Naive thymus-derived CD8-positive, alpha-beta T cell (primary cell): ENCODE results near the gene KAZN. TPM values are rescaled to one million over a fixed set of nuclear protein-coding genes. Genes with fewer than 3 reads are reported as not detected.

Experiments used
- ATAC-seq, 2 donors: fragments of 150-1000 bp; cut with Tn5 transposase in 1 of 2; sonication (Bioruptor Pico), chemical (Tn5 transposase) in 1 of 2; 1 replicate in 1 of 2; 2 replicates in 1 of 2; pipeline ENCODE4 v1.10.0; 2021; ENCODE audit warnings: mild to moderate bottlenecking in 2 of 2, moderate library complexity in 2 of 2
- POLR2A ChIA-PET: fragments of 350-600 bp; sonication (Branson Sonifier 250); formaldehyde crosslinking; loops from one replicate; lab custom pipeline; 2021; ENCODE audit warnings: antibody characterized with exemption; lab: Charles Lee
- DNase-seq, 10 donors: peaks; one replicate each; pipeline versions ENCODE4 v3.0.0 to v3.0.0-alpha.2; 2020 to 2022
- H3K27ac Mint-ChIP-seq, 10 donors: one replicate each; pipeline ENCODE4 v1.8.0; 2020 to 2022; ENCODE audit warnings: mild to moderate bottlenecking in 10 of 10, mixed read lengths in 10 of 10, moderate library complexity in 4 of 10, inconsistent platforms in 1 of 10
- H3K27me3 Mint-ChIP-seq, 5 donors: one replicate each; pipeline ENCODE4 v1.8.0; 2021 to 2022; ENCODE audit warnings: mixed read lengths in 5 of 5
- H3K36me3 Mint-ChIP-seq, 3 donors: one replicate each; pipeline ENCODE4 v1.8.0; 2020 to 2022; ENCODE audit warnings: mixed read lengths in 3 of 3, mild to moderate bottlenecking in 2 of 3, inconsistent platforms in 1 of 3
- H3K4me1 Mint-ChIP-seq, 4 donors: one replicate each; pipeline ENCODE4 v1.8.0; 2021 to 2022; ENCODE audit warnings: mixed read lengths in 4 of 4
- H3K4me3 Mint-ChIP-seq, 10 donors: one replicate each; pipeline ENCODE4 v1.8.0; 2020 to 2022; ENCODE audit warnings: mild to moderate bottlenecking in 10 of 10, mixed read lengths in 10 of 10, moderate library complexity in 6 of 10, inconsistent platforms in 1 of 10
- H3K9me3 Mint-ChIP-seq, 9 donors: one replicate each; pipeline ENCODE4 v1.8.0; 2020 to 2022; ENCODE audit warnings: mixed read lengths in 9 of 9, mild to moderate bottlenecking in 3 of 9, inconsistent platforms in 1 of 9, moderate library complexity in 1 of 9
- polyA plus RNA-seq, 3 donors: library from polyadenylated mRNA; unstranded; fragments of 300-500 nt; fragmentation: Illumina TruSeq; gene quantifications; one replicate each; pipeline ENCODE4 v1.2.3, GENCODE V29; 2021
- total RNA-seq, 8 experiments: library from RNA in 2 of 8; stranded (reverse) in 2 of 8; gene quantifications; one replicate each; pipeline ENCODE4 v1.2.3 and lab custom pipeline; 2021 to 2026

KAZN gene
- total and polyA plus RNA-seq, 5 experiments from 2014 or later, result 0.02 to 0.63 (median 0.12) TPM; not detected in 1

DNA sequence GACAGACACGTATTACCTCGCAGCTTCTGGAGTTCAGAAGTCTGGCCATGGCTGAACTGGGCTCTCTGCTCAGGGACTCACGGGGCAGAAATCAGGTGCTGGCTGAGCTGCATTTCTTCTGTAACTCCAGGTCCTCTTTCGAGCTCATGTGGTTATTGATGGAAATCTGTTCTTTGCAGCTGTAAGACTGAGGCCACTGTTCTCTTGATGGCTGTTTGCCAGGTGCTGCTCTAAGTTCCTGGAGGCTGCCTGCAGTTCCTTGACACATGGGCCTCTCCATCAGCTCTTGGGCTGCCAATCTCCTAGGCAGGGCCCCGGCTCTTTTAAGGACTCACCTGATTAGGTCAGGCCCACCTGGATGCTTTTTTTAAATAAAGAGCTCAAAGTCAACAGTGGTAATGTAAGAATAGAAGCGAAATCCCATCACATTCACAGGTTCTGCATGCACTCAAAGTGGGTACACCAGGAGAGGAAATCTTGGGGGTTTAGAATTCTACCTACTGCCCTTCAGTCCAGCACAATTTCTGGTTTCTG is 139.1 kb downstream of the KAZN start:
- Mint-ChIP-seq H3K4me3 (no peak overlapping the region), H3K36me3 (no peaks in the 10 kb centered on the region), H3K4me1 (peaks cover 0 to 14% (median 0%) of the 10 kb centered on the region in 4 donors), H3K27me3 (peaks cover 18 to 57% (median 26%) of the 10 kb centered on the region in 5 donors), H3K27ac (no peak overlapping the region), H3K9me3 (peaks cover 0 to 2% (median 0%) of the 10 kb centered on the region in 9 donors)
- ATAC-seq, result no peak
- DNase-seq, result no peak
- POLR2A ChIA-PET, result no interaction called here

DNA sequence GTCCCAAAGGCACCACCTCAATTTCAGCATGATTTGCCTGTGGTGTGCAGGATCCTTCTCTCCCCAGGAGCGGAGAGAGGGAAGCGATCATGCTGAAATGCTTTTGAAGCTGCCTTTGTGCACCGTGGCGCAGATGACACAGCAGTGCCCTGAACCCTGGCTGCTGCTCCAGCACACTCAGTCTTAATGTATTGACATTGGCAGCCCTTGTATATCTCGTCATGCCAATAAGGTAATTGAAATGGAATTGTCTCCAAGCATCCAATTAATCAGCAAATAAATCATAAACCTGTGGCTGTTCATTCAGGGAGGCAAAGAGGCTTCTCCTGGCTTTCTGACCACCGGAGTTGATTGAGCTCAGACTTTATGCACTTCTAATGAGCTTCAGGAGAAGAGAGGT is 139.8 kb downstream of the KAZN start:
- Mint-ChIP-seq H3K27ac (no peak overlapping the region), H3K36me3 (no peaks in the 10 kb centered on the region), H3K27me3 (peaks cover 19 to 63% (median 31%) of the 10 kb centered on the region in 5 donors), H3K9me3 (peaks cover 0 to 2% (median 0%) of the 10 kb centered on the region in 9 donors), H3K4me3 (no peak overlapping the region), H3K4me1 (peaks cover 0 to 14% (median 0%) of the 10 kb centered on the region in 4 donors)
- DNase-seq (no peak), ATAC-seq (no peak)
- POLR2A ChIA-PET, result no interaction called here

DNA sequence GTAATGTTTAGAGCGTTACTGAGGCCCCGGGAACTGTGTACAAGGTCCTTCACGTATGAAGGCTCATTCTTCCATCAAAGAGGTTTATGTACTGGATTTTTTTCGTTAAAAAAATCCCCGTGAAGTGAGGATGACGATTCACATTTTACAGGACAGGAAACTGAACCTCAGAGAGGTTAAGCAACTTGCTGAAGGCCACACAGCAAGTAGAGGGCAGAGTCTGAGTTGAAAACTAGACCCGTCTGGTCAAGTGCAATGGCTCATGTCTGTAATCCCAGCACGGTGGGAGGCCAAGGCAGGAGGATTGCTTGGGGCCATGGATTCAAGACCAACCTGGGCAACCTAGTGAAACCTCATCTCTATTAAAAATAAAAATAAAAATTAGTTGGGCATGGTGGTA is 140.2 kb downstream of the KAZN start:
- H3K36me3 Mint-ChIP-seq, result no peaks in the 10 kb centered on the region
- no peak overlapping the region for H3K4me3 Mint-ChIP-seq
- H3K27ac Mint-ChIP-seq, result no peak overlapping the region
- peaks cover 0 to 2% (median 0%) of the 10 kb centered on the region in 9 donors for H3K9me3 Mint-ChIP-seq
- DNase-seq (no peak), ATAC-seq (no peak)
- POLR2A ChIA-PET, result no interaction called here
- H3K27me3 Mint-ChIP-seq, result peaks cover 19 to 67% (median 33%) of the 10 kb centered on the region in 5 donors
- H3K4me1 Mint-ChIP-seq, result peaks cover 0 to 14% (median 0%) of the 10 kb centered on the region in 4 donors

DNA sequence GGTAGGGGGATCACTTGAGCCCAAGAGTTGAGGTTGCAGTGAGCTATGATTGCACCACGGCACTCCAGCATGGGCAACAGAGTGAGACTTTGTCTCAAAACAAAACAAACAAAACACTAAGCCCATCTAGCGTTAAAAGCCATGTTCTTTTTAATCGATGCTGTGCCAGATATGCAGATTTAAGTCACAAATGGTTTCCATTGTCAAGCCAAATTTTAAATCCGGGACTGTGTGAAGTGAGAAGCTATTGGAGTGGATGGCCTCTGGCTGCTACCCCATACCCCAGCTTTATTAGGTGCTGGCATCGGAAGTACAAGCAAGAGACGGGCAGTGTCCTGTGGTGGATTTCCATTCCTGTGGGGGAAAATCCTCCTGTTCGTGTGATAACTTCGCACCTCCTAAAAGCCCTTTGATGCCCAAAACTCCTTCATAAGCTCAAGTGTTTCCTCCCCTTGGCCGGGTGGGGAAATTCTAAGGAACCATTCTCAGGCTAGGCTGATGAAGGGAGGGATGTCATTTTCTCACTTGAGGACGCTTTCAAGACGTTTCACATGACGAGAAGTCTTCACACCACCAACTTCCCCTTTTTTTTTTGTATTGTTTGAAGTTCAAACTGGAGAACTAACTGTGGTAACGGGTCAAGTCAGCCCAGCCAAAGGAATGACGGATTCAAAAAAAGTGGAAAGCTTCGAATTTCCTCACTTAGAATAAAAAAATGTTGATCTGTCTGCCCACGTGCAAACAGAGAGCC is 140.8 kb downstream of the KAZN start:
- ATAC-seq (no peak), DNase-seq (no peak)
- peaks cover 0 to 14% (median 0%) of the 10 kb centered on the region in 4 donors for H3K4me1 Mint-ChIP-seq
- peaks cover 0 to 2% (median 0%) of the 10 kb centered on the region in 9 donors for H3K9me3 Mint-ChIP-seq
- H3K36me3 Mint-ChIP-seq, result no peaks in the 10 kb centered on the region
- H3K4me3 Mint-ChIP-seq, result no peak overlapping the region
- POLR2A ChIA-PET, result no interaction called here
- peaks cover 19 to 71% (median 30%) of the 10 kb centered on the region in 5 donors for H3K27me3 Mint-ChIP-seq
- H3K27ac Mint-ChIP-seq, result no peak overlapping the region

DNA sequence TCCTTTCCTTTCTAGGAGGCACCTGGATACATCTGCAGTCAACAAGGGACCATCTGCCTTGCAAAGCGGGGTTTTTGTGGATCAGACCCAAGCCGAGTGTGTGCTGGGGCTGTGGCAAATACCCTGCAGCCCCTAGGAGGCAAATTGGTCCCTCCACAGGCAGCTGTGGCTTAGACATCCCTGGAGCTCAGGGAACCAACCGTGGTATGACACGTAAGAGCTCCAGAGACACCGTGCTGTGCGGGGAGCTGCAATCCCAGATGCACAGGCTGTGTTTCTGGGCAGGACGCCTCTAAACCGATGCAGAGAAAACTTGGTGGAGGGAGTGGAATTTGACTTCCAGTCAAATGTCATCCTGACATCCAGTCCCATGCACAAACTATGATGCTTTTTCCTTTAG is 141.5 kb downstream of the KAZN start:
- peaks cover 0 to 2% (median 0%) of the 10 kb centered on the region in 9 donors for H3K9me3 Mint-ChIP-seq
- H3K4me3 Mint-ChIP-seq, result no peak overlapping the region
- peaks cover 19 to 71% (median 30%) of the 10 kb centered on the region in 5 donors for H3K27me3 Mint-ChIP-seq
- ATAC-seq (no peak), DNase-seq (no peak)
- peaks cover 0 to 14% (median 0%) of the 10 kb centered on the region in 4 donors for H3K4me1 Mint-ChIP-seq
- no peak overlapping the region for H3K27ac Mint-ChIP-seq
- H3K36me3 Mint-ChIP-seq, result no peaks in the 10 kb centered on the region
- POLR2A ChIA-PET, result no interaction called here

DNA sequence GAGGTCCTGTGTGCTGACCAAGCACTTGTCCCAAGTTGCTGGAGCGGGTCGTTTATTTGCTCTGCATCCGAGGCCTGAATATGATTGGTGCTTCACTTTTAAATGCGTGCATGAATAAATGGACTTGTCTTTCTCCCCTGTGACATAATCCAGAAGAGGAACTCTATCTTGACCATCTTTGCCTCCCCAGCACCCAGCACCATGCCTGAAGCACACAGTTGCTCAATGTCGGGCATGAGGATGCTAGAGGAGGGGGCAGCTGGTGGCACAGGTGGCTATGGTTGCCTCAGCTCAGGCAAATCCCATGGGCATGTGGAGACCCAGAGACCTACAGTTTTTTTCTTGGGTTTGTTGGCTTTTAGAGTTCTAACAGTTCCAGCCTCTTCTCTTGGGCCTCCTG is 142.6 kb downstream of the KAZN start:
- H3K36me3 Mint-ChIP-seq, result no peaks in the 10 kb centered on the region
- ATAC-seq, result no peak
- H3K4me3 Mint-ChIP-seq, result no peak overlapping the region
- no peak for DNase-seq
- POLR2A ChIA-PET, result no interaction called here
- peaks cover 0 to 2% (median 0%) of the 10 kb centered on the region in 9 donors for H3K9me3 Mint-ChIP-seq
- H3K27me3 Mint-ChIP-seq, result peaks cover 19 to 62% (median 30%) of the 10 kb centered on the region in 5 donors
- no peak overlapping the region for H3K27ac Mint-ChIP-seq
- H3K4me1 Mint-ChIP-seq, result peaks cover 0 to 11% (median 0%) of the 10 kb centered on the region in 4 donors

DNA sequence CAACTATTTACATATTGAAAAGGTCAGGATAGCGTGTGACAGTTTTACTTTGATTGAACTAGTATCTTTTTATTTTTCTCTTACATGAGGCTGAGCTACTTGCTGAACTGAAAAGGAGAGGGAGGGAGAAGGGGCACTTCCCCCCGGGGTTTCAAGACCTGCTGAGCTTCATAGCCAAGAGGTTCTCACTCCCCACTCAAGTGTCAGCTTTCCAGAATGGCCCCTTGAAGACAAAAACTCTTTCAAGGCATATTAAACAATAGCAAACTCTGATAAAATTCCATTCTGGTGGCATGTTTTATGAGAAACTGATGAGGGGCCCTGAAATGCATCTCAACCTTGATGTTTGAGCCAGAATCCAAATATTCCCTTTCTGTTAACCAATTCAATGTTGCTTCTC is 143.0 kb downstream of the KAZN start:
- DNase-seq (no peak), ATAC-seq (no peak)
- POLR2A ChIA-PET, result no interaction called here
- Mint-ChIP-seq H3K4me3 (no peak overlapping the region), H3K27ac (no peak overlapping the region), H3K36me3 (no peaks in the 10 kb centered on the region), H3K27me3 (peaks cover 19 to 58% (median 30%) of the 10 kb centered on the region in 5 donors), H3K9me3 (peaks cover 0 to 2% (median 0%) of the 10 kb centered on the region in 9 donors), H3K4me1 (peaks cover 0 to 11% (median 0%) of the 10 kb centered on the region in 4 donors)

DNA sequence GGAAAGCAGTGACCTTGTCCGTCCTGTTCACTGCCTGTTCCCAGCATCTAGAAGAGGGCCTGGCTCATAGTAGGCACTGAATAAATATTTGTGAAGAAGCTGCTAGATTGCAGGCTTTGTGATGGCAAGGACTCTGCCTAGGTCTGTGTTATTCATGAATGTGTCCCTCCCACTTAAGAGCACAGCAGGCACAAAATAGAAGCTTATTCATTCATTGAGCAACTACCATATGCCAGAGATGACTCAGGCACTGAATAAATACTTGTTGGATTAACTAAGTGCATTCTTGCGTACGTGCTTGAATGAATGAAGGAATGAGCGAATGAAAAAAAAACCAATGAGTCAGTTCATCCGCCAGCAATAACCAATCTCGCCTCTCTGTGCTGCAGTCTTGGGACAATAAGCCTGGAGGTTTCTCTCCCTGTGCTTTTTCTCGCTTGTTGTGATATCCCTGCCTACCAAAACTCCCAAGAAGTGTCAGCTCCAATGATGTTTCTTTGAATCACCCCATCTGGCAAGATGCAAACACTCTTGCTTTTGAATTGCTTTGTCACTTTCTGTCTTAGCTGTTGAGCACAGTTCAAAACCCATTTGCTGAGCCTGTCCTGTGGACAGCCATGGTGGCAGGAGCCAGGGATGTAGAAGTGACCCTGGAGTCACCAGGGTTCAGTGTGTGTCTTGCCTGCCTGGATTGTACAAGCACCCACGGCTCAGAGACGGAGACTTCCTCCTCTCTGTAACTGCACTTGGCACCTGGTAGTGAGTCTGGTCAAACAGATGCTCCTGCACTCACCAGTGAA is 143.9 kb downstream of the KAZN start:
- DNase-seq, result no peak
- Mint-ChIP-seq H3K36me3 (no peaks in the 10 kb centered on the region), H3K9me3 (peaks cover 0 to 2% (median 0%) of the 10 kb centered on the region in 9 donors), H3K27me3 (peaks cover 14 to 49% (median 22%) of the 10 kb centered on the region in 5 donors), H3K4me3 (no peak overlapping the region), H3K4me1 (peaks cover 0 to 11% (median 0%) of the 10 kb centered on the region in 4 donors), H3K27ac (no peak overlapping the region)
- no peak for ATAC-seq
- POLR2A ChIA-PET, result no interaction called here

DNA sequence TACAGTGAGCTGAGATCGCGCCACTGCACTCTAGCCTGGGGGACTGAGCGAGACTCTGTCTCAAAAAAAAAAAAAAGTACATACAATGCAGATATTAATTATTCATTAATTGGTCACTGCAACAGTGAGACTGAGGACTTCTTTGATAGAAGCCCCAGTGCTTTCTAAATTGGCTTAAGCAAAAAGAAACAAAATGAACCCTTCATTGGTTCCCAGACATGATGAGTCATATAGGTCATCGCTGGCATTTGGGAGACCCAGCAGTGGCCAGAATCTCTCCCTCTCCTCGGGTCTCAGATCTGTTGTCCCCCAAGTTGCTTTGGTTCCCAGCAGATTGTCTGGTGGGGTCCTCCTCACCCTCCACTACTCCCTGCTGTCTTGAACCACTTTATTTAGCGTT is 144.9 kb downstream of the KAZN start:
- no peak for ATAC-seq
- H3K9me3 Mint-ChIP-seq, result peaks cover 0 to 2% (median 0%) of the 10 kb centered on the region in 9 donors
- POLR2A ChIA-PET, result no interaction called here

DNA sequence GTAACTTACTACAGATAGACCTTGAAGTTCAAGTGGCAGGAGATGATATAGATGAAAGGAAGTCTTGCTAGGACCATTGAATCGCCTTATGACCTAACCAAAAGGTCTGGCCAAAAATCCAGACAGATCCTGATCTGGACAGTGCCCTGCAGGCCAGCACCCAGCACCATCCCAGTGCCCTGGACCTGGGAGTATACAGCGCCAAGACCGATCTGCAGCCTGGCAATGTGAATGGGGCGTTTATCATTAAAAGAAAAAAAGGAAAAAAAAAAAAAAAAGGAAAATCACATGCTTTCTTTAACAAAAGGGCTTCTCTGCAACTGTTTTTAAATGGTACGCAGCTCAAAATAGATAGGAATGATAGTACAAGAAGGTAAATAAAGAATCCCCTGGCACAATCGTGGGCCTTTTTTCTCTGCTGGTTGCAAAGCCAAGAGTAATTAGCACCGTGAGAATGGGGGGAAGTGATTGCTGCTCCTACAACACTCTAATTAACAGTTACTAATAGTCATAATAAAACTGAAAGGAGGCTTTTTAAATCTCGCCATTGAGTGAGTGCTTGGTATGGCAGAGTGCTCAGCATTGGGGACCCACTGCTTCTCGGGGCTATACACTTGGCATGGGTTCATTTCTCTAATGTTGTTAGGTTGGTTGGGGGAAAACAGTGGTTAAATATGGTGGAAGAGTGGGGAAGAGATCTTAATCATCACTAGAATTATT is 146.7 kb downstream of the KAZN start:
- POLR2A ChIA-PET, result no interaction called here
- DNase-seq, result no peak
- Mint-ChIP-seq H3K27ac (no peak overlapping the region), H3K4me3 (no peak overlapping the region), H3K9me3 (peaks cover 0 to 2% (median 0%) of the 10 kb centered on the region in 9 donors), H3K27me3 (peaks cover 10 to 38% (median 22%) of the 10 kb centered on the region in 5 donors), H3K4me1 (peaks cover 0 to 4% (median 0%) of the 10 kb centered on the region in 4 donors), H3K36me3 (no peaks in the 10 kb centered on the region)
- ATAC-seq, result no peak

More for the DNA sequence above, 144.9 kb downstream of the KAZN start:
- Mint-ChIP-seq H3K27ac (no peak overlapping the region), H3K4me3 (no peak overlapping the region), H3K4me1 (peaks cover 0 to 11% (median 0%) of the 10 kb centered on the region in 4 donors), H3K36me3 (no peaks in the 10 kb centered on the region), H3K27me3 (peaks cover 12 to 47% (median 22%) of the 10 kb centered on the region in 5 donors)
- no peak for DNase-seq

DNA sequence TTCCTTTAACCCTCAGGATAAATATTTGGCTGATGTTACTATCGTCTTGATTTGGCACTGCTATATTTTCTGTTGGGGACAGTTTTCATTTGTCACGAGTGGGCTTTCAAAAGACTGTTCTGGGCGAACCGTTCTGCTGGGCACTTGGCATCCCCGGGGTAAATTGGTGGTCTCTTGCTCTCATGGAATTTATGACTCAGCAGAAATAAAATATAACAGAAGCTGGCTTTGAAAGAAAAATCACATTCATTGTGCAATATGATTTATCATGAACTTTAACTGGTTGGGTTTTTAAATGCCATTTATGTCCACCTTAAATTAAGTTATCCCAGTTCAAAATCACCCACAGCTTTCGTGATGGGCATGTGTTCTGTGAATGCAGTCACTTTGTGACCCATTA is 147.3 kb downstream of the KAZN start:
- DNase-seq, result no peak
- H3K27me3 Mint-ChIP-seq, result peaks cover 6 to 32% (median 16%) of the 10 kb centered on the region in 5 donors
- POLR2A ChIA-PET, result no interaction called here
- H3K27ac Mint-ChIP-seq, result no peak overlapping the region
- no peaks in the 10 kb centered on the region for H3K36me3 Mint-ChIP-seq
- no peak overlapping the region for H3K4me3 Mint-ChIP-seq
- ATAC-seq, result no peak
- peaks cover 0 to 1% (median 0%) of the 10 kb centered on the region in 9 donors for H3K9me3 Mint-ChIP-seq
- H3K4me1 Mint-ChIP-seq, result no peaks in the 10 kb centered on the region

DNA sequence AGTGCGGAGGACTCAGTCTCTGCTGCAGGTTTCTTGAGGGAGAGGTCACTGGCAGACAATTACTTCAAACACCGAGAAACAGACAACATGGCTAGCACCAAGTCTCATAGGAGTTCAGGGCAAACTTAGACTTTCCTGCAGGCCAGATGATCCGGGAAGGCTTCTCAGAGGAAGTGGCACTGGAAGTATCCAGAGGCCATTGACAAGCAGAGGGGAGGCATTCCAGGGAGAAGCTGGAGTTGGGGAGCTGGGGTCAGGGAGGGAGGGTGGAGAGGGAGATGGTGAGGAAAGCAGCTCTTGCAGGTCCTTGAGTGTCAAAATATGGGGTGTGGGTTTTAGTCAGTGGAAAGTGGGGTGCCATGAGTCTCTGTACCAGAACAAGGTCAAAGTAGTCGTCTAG is 147.9 kb downstream of the KAZN start:
- H3K4me3 Mint-ChIP-seq, result no peak overlapping the region
- no peaks in the 10 kb centered on the region for H3K36me3 Mint-ChIP-seq
- peaks cover 0 to 1% (median 0%) of the 10 kb centered on the region in 9 donors for H3K9me3 Mint-ChIP-seq
- no peak for ATAC-seq
- H3K27ac Mint-ChIP-seq, result no peak overlapping the region
- no peak for DNase-seq
- H3K27me3 Mint-ChIP-seq, result peaks cover 4 to 26% (median 10%) of the 10 kb centered on the region in 5 donors
- no peaks in the 10 kb centered on the region for H3K4me1 Mint-ChIP-seq
- POLR2A ChIA-PET, result no interaction called here
